Immature natural killer cell (primary cell): ENCODE results near the gene CCNG2. TPM values are rescaled to one million over a fixed set of nuclear protein-coding genes. Genes with fewer than 3 reads are reported as not detected.

Experiments used
- DNase-seq, 3 donors: peaks; one replicate each; pipeline ENCODE4 v3.0.0; 2022; ENCODE audit warnings: mixed read lengths in 1 of 3
- H3K27ac Mint-ChIP-seq, 6 donors: one replicate each; pipeline ENCODE4 v1.8.0; 2020; ENCODE audit warnings: mixed read lengths in 6 of 6, mild to moderate bottlenecking in 5 of 6, inconsistent platforms in 4 of 6, moderate library complexity in 3 of 6
- H3K27me3 Mint-ChIP-seq, 3 donors: one replicate each; pipeline ENCODE4 v1.8.0; 2020 to 2021; ENCODE audit warnings: low read depth in 3 of 3, mild to moderate bottlenecking in 3 of 3, mixed read lengths in 3 of 3, moderate library complexity in 3 of 3, inconsistent platforms in 1 of 3
- H3K36me3 Mint-ChIP-seq, 3 donors: one replicate each; pipeline ENCODE4 v1.8.0; 2020; ENCODE audit warnings: mixed read lengths in 3 of 3, inconsistent platforms in 2 of 3, mild to moderate bottlenecking in 2 of 3
- H3K4me1 Mint-ChIP-seq, 2 donors: one replicate each; pipeline ENCODE4 v1.8.0; 2020; ENCODE audit warnings: inconsistent platforms in 2 of 2, mild to moderate bottlenecking in 2 of 2, mixed read lengths in 2 of 2, moderate library complexity in 1 of 2
- H3K4me3 Mint-ChIP-seq, 5 donors: one replicate each; pipeline ENCODE4 v1.8.0; 2020; ENCODE audit warnings: mild to moderate bottlenecking in 5 of 5, mixed read lengths in 5 of 5, inconsistent platforms in 3 of 5, moderate library complexity in 3 of 5
- H3K9me3 Mint-ChIP-seq, 6 donors: one replicate each; pipeline ENCODE4 v1.8.0; 2020; ENCODE audit warnings: mild to moderate bottlenecking in 6 of 6, mixed read lengths in 6 of 6, inconsistent platforms in 4 of 6, moderate library complexity in 3 of 6
- polyA plus RNA-seq, 3 donors: library from polyadenylated mRNA; unstranded; fragments of 300-500 nt; fragmentation: Illumina TruSeq; gene quantifications; one replicate each; pipeline ENCODE4 v1.2.3, GENCODE V29; 2021

The CCNG2 gene
- polyA plus RNA-seq, 3 donors from 2014 or later: 10.4 to 14.8 (median 14.2) TPM

DNA sequence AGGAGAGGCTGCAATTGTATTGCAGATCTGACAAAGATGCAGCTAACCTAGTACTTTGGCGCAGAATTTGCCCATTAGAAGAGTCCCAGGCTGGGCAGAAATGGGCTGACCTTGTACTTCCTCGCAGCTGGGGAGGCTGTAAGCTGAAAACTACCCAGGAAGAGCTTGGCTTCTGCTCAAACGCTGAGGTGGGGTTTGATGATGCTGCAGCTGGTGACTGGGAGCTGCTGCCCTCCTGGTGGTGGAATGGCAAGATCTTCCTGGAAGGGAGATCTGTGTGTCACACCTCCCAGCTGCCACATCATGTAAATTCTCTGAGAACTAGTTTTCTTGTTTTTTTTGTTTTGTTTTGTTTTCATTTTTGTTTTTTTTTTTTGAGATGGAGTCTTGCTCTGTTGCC is 17.4 kb downstream of the CCNG2 start:
- H3K9me3 Mint-ChIP-seq: no peaks in the 10 kb centered on the region
- H3K27ac Mint-ChIP-seq: no peak overlapping the region
- peaks cover 17 to 24% (median 20%) of the 10 kb centered on the region in 3 donors for H3K36me3 Mint-ChIP-seq
- no peak for DNase-seq
- H3K4me1 Mint-ChIP-seq: no peaks in the 10 kb centered on the region
- H3K27me3 Mint-ChIP-seq: peaks cover 0 to 4% (median 2%) of the 10 kb centered on the region in 3 donors
- no peak overlapping the region for H3K4me3 Mint-ChIP-seq

DNA sequence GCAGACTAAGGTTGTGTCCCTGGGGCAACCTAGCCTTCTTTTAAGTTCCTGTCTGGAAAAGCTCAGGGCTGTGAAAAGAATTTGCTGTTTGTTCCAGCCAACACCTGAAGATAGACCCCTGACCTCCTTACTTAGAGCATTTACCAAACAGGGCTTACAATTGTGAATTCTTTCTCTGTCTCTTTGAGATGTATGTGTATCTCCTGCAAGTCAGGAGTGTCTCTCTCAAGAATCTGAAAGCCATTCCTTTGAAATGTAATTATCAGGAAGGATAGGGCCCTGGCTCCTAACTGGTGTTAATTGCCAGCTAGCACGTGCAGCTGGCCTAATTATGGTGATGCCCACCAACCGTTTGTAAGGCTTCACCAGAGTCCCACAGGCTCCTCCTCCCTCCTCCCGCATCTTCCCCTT is 18.2 kb downstream of the CCNG2 start:
- DNase-seq: no peak
- Mint-ChIP-seq H3K27me3 (peaks cover 0 to 4% (median 2%) of the 10 kb centered on the region in 3 donors), H3K4me1 (no peaks in the 10 kb centered on the region), H3K36me3 (peaks cover 9 to 16% (median 12%) of the 10 kb centered on the region in 3 donors), H3K9me3 (no peaks in the 10 kb centered on the region), H3K27ac (no peak overlapping the region), H3K4me3 (no peak overlapping the region)

DNA sequence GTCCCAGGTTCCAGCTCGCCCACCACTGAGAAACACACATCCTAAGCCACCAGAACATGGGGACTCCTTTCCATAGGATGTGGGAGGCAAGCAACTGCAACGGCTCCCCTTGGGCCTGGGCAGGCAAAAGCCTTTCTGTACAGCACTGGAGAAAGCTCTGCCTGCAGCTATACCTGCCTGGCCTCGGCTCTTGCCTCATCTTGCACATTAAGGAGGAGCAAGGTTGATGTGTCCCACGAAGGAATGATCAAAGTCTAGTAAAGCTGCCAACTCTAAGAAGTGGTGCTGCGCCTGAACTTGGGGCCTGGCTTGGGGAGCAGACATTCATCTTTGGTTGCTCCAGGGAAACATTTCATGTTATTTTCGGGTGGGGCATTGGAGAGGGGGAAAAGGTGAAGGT is 19.6 kb downstream of the CCNG2 start:
- Mint-ChIP-seq H3K9me3 (no peaks in the 10 kb centered on the region), H3K27ac (no peak overlapping the region), H3K27me3 (peaks cover 0 to 4% (median 2%) of the 10 kb centered on the region in 3 donors), H3K4me1 (no peaks in the 10 kb centered on the region), H3K36me3 (peaks cover 0 to 5% (median 1%) of the 10 kb centered on the region in 3 donors), H3K4me3 (no peak overlapping the region)
- DNase-seq: no peak

DNA sequence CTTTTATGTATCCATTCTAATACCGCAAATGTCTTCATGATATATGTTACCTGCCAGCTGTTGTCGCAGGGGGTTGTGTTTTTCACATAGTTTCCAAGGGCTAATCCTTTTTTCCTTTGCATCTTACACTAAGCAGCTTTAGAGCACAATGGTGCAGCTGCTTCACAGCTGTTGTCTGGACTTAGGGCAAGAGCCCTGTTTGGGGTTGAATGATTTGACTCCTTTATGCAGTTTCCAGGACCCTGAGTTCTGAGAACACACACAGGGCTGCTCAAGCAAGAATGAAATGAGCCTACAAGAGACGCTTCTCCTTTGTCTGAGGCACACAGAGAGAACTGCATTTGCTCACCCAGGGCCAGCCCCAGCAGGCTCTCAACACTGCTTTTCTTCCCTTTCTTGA is 20.2 kb downstream of the CCNG2 start:
- Mint-ChIP-seq H3K9me3 (no peaks in the 10 kb centered on the region), H3K27ac (no peak overlapping the region), H3K36me3 (peaks cover 0 to 4% (median 0%) of the 10 kb centered on the region in 3 donors), H3K27me3 (peaks cover 0 to 4% (median 2%) of the 10 kb centered on the region in 3 donors), H3K4me1 (no peaks in the 10 kb centered on the region), H3K4me3 (no peak overlapping the region)
- no peak for DNase-seq

DNA sequence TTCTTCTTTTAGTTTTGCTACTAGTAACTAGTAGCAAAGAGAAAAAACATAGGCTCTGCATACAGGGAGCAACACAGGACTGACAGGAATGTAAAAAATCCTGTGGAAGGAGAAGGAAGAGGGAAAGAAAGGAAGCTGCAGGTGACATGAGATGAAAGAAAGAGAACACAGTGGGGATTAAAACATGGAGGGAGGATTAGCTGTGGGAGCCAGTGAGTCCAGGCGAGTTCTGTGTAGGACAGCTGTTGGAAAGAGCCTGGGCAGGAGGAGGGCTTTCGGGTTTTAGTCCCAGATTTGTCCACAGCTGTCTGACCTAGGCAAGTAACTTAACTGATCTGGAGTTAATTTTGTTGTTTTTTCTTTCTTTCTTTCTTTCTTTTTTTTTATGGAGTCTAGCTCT is 21.6 kb downstream of the CCNG2 start:
- no peak for DNase-seq
- peaks cover 0 to 4% (median 0%) of the 10 kb centered on the region in 3 donors for H3K36me3 Mint-ChIP-seq
- no peak overlapping the region for H3K4me3 Mint-ChIP-seq
- H3K27me3 Mint-ChIP-seq: peaks cover 0 to 4% (median 4%) of the 10 kb centered on the region in 3 donors
- no peaks in the 10 kb centered on the region for H3K9me3 Mint-ChIP-seq
- H3K4me1 Mint-ChIP-seq: no peaks in the 10 kb centered on the region
- H3K27ac Mint-ChIP-seq: no peak overlapping the region

DNA sequence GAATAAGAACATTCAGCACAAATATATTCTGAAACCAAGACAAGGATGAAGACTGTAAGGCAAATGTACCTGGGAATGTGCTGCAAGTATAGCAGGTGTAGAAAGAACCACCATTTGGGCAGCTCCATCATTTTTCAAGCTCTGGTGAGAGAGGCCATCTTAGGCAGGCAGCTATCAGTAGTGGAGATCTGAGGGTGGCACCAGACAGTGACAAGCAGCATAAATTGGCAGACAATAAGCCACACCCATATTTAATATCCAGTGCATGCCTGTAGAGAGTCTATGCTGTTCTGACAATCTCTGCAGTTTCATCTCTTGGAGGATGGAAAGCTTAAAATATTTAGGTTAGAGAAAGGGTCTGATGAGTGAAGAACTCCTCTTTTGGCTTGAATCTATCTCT is 22.5 kb downstream of the CCNG2 start:
- Mint-ChIP-seq H3K4me1 (no peaks in the 10 kb centered on the region), H3K4me3 (no peak overlapping the region), H3K27ac (no peak overlapping the region), H3K9me3 (no peaks in the 10 kb centered on the region), H3K36me3 (peaks cover 0 to 4% (median 0%) of the 10 kb centered on the region in 3 donors), H3K27me3 (peaks cover 0 to 9% (median 4%) of the 10 kb centered on the region in 3 donors)
- no peak for DNase-seq

DNA sequence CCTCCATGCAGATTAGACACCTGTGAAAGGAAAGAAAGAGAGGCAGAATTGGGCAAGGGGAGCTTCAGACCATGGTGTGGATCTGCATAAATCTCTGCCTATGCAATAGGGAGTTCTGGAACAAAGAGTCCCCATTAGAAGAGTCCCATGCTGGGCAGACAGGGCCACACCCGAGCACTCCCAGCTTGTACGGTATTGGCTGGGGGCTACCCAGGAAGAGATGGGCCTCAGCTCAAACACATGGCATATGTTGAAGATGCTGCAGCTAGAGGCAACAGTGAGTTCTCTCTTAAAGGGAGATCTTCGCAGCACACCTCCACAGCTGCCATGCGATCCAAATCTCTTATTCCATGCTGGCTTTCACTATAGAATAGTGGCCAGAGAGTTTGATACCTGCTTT is 24.7 kb downstream of the CCNG2 start:
- peaks cover 0 to 13% (median 3%) of the 10 kb centered on the region in 3 donors for H3K27me3 Mint-ChIP-seq
- H3K36me3 Mint-ChIP-seq: no peaks in the 10 kb centered on the region
- no peak overlapping the region for H3K4me3 Mint-ChIP-seq
- no peak overlapping the region for H3K27ac Mint-ChIP-seq
- DNase-seq: no peak
- no peaks in the 10 kb centered on the region for H3K9me3 Mint-ChIP-seq
- no peaks in the 10 kb centered on the region for H3K4me1 Mint-ChIP-seq

DNA sequence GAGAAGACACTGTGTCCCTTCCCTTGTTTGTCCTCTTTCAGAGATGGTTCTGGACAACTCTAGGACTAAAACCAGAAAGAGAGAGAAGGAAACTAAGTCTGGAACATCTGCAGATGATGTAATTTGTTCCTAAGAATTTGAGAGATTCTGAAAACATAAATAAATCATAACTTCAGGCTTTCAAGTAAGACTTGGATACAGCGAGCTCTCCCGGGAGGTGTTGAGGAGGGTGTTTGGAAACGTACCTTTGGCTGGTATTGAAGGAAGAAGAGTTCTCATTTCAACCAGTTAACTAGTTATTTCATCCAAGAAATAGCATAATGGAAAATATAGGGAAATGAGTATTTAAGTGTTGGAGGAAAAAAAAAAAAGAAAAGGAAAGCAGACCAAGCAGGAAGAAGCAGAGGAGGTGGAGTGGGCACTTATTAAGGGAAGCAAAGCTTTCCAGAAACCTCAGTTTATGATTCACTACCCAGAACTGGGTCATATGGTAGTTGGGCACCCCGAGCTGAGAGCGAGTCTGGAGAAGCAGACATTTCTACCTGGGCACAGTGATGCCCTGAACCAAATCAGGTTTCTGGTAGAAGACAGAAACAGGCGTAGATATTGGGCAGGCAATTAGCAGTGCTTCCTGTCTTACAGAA is 26.9 kb downstream of the CCNG2 start:
- Mint-ChIP-seq H3K4me3 (no peak overlapping the region), H3K27ac (no peak overlapping the region), H3K4me1 (no peaks in the 10 kb centered on the region), H3K36me3 (no peaks in the 10 kb centered on the region), H3K9me3 (no peaks in the 10 kb centered on the region), H3K27me3 (peaks cover 0 to 11% (median 2%) of the 10 kb centered on the region in 3 donors)
- no peak for DNase-seq

DNA sequence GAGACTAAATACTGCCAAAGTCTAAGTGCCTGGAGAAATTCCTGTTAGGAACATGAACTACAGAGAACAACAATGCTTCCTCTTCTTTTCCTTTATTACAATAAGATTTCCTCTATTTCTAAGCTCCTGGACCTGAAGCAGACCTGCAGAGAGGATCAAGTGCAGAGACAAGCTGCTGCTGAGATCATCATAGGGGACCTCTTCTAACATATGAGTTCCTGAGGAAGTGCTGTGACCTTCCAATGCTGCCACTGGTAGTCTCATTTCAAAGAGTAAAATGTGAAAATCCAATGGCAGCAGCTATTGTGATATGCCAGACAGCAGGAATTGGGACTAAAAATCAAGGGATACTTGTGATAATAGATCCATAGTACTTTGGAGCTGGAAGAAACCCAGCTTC is 28.0 kb downstream of the CCNG2 start:
- H3K27me3 Mint-ChIP-seq: peaks cover 2 to 11% (median 2%) of the 10 kb centered on the region in 3 donors
- no peaks in the 10 kb centered on the region for H3K36me3 Mint-ChIP-seq
- no peaks in the 10 kb centered on the region for H3K9me3 Mint-ChIP-seq
- no peak overlapping the region for H3K4me3 Mint-ChIP-seq
- no peak for DNase-seq
- no peaks in the 10 kb centered on the region for H3K4me1 Mint-ChIP-seq
- H3K27ac Mint-ChIP-seq: no peak overlapping the region

DNA sequence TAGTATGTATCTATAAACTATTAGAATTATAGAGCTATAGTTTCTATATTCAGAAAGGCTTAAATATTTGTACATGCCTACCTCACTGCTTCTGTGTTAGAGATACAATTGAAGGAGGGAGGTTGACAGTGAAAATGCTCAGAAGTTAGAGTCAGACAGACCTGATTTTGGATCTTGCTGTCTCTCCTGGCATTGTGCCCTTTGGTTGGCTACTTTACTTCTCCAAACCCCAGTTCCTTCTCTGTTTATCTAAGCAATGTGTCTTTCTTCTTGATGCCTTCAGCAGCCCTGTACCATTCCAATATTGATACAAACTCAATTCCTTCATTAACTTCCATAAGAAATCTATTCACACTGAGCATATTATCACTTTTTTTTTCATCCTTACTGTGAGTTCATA is 28.7 kb downstream of the CCNG2 start:
- Mint-ChIP-seq H3K27ac (no peak overlapping the region), H3K4me1 (no peaks in the 10 kb centered on the region), H3K9me3 (no peaks in the 10 kb centered on the region), H3K27me3 (peaks cover 2 to 11% (median 2%) of the 10 kb centered on the region in 3 donors), H3K4me3 (no peak overlapping the region), H3K36me3 (no peaks in the 10 kb centered on the region)
- DNase-seq: no peak

DNA sequence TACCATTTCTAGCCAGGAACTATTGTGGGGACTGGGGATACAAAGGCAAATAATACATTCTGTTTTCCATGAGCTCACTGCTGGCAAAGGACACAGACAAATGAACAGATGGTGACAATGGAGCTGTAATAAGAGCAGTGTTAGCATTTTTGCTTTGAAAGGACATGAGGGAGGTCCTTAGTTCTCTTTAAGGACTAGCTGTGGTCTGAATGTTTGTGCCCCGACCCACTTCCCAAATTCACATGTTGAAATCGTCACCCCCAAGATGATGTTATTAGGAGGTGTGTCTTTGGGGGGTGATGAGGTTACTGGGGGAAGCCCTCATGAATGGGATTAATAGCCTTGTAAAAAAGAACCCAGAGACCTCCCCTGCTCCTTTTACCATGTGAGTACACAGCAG is 30.3 kb downstream of the CCNG2 start:
- Mint-ChIP-seq H3K4me1 (no peaks in the 10 kb centered on the region), H3K27me3 (peaks cover 2 to 11% (median 2%) of the 10 kb centered on the region in 3 donors), H3K36me3 (no peaks in the 10 kb centered on the region), H3K4me3 (no peak overlapping the region), H3K27ac (no peak overlapping the region), H3K9me3 (no peaks in the 10 kb centered on the region)
- DNase-seq: no peak

DNA sequence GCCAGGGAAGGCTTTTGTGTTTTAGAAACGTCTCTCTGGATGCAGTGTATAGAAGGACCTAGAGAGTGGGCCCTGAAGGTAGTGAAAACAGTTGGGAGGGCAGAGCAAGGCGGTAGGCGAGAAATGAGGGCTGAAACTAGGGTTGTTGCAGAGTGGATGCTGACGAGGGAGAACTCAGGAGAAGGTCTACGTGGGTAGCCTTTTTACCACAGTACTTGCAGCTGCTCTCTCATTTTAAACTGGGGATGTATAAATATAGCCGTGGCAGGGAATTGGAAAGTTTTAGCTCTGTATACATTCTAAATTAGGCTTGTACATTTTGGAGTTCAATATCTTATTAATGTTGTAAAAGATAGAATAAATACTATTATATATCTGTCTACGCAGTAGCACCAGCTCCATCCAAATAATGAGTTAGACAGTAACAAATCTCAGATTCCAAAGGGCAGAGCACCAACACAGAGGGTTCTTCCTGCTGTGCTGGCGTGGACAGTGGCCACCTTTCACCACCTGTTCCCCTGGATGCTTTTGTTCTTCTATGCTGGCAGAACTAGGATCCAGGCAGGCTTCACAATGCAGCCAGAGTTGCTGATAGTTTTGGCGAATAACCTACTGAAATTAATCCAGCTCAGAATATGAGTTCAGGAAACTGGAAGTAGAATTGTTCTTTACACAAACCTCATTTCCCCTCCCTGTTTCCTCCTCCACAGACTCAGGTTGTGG is 31.7 kb downstream of the CCNG2 start:
- peaks cover 2 to 8% (median 4%) of the 10 kb centered on the region in 3 donors for H3K27me3 Mint-ChIP-seq
- DNase-seq: no peak
- H3K9me3 Mint-ChIP-seq: no peaks in the 10 kb centered on the region
- H3K4me3 Mint-ChIP-seq: no peak overlapping the region
- no peaks in the 10 kb centered on the region for H3K36me3 Mint-ChIP-seq
- H3K27ac Mint-ChIP-seq: no peak overlapping the region
- H3K4me1 Mint-ChIP-seq: peaks cover 7 to 8% of the 10 kb centered on the region in 2 donors

DNA sequence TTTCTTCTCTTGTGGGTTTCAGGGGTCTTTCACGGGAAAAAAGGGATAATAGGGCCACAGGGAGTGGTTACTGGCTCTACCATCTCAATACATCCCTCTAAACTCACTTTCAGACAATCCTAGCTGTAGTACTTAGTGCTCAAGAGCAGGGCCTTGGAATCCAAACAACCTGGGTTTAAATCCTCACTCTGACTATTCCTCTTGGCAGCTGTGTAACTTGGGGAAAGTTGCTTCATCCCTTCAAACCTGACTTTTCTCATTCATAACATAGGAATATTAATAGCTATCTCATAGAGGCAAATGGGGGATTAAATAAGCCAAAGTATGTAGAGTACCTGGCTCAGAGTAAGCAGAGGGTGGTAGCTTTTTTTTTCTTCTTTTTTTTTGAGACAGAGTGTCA is 32.4 kb downstream of the CCNG2 start:
- peaks cover 13 to 15% of the 10 kb centered on the region in 2 donors for H3K4me1 Mint-ChIP-seq
- H3K36me3 Mint-ChIP-seq: no peaks in the 10 kb centered on the region
- H3K27me3 Mint-ChIP-seq: peaks cover 2 to 4% (median 4%) of the 10 kb centered on the region in 3 donors
- H3K27ac Mint-ChIP-seq: no peak overlapping the region
- no peak for DNase-seq
- no peaks in the 10 kb centered on the region for H3K9me3 Mint-ChIP-seq
- H3K4me3 Mint-ChIP-seq: no peak overlapping the region

DNA sequence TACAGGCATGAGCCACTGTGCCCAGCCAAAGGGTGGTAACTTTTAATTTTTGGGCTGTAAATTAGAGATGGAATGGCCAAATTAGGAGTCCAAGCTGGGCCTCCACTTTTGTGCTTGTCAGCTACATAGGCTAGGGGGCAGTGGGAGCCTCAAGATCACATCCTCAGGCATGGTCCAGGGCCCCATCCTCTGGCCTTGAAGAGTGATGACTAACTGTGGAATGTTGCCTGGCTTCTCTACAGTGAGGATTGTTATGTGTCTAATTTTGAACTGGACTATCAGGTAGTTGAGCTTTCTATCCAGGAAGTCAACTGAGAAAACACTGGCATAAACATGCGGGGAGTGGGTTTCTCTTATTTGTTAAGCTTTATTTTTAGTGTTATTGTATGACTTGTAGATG is 33.0 kb downstream of the CCNG2 start:
- Mint-ChIP-seq H3K9me3 (no peaks in the 10 kb centered on the region), H3K27me3 (peaks cover 2 to 4% (median 4%) of the 10 kb centered on the region in 3 donors), H3K27ac (no peak overlapping the region), H3K4me1 (peaks cover 13 to 17% of the 10 kb centered on the region in 2 donors), H3K36me3 (no peaks in the 10 kb centered on the region), H3K4me3 (no peak overlapping the region)
- DNase-seq: no peak
